ENCODE data around the gene XAF1.
A peak's percentile ranks its signal among the peaks of the same experiment; 100 is the strongest.
"Not testable (repeated sequence)": the region's sequence is repeated elsewhere in the genome, so short reads cannot be mapped to it uniquely, and the experiment has no call there.

XAF1 gene

DNA sequence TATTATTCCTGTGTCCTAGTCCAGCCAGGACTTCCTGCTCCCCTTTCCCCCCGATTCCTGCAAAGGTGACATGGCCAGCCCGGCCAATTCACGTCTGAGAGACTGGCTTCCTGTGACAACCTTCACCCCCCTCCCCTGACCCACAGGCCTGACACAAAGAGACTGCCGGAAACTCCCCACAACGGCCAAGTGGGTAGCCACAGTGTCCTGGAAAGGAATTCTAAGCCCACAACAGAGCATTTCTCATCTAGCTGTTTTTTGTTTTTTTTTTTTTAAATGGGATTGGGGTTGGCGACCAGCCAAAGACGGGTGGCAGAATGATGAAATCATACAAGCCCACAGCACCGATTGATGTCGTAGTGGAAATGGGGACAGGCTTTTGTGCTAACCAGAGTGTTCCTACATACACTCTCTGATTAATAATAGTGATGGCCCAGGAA is 2.8 kb upstream of the XAF1 start:
- DNase-seq (ENCODE audit: low read depth in 3 of 3, low spot score in 1 of 3) = peak in 1 of 3 donors; percentile 28

DNA sequence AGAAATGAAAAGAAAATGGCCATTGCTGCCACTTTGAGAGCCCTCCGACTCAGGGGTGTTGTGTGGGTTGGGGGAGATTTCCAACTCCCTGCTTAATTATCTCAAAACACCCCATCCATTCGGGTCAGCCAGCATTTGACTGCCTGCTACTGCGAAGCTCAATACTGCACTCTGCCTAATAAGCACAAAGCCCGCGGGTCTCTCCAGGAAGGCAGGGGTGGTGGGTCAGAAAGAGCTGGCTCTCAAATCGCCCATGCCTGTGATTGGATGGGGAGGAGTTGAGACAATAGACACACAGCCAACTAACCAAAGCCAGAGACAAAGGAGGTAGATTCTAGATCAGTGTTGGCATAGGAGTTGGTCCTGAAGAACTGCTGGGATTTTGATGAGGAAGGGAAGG is 2.3 kb upstream of the XAF1 start:
- no peak for DNase-seq (ENCODE audit: low read depth in 3 of 3, low spot score in 1 of 3)

DNA sequence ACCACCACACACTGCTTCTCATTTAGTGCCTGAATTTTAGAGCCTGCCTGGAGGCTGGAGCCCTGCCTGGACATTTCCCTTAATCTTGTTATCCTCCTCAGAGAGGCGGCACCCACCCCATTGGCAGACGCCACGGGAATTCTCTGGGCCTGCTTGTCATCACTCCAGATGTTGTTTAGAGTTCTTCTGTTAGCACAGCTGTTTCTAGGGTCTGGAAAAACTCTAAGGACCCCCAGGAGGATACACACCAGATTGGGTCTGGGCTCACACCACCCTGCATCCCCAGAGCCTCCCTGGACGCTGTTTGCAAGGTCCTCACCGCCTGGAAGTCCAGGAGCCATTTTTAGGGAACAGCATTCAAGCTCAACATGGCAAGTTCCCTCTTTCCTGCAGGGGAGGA is 565 bp upstream of the XAF1 start:
- no peak for DNase-seq (ENCODE audit: low read depth in 3 of 3, low spot score in 1 of 3)

DNA sequence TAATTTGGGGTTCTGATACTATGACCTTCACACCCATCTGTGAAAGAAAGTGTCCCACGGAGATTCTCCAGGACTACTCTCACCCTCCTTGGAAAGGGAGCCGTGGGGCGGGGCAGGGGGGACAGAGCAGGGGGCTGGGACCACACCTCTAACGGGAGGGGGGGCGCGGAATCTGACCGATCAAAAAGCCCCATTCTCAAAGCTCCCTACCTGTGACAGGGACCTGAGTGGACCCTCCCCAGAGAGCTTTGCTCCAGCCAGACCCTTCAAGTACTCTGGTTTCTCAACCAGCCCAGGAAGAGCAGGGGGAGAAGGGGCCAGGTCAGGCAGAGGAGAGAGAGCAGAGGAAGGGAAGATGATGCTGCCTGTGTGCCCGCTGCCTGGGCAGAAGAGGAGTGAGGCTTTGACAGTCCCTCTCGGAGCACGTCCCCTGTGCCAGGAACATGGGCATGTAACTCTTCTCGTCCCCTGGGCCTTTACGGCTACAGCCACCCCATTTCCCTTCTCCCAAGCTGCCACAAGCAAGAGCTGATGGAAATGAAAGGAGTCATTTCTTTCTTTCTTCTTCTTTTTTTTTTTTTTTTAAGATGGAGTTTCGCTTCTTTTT is 682 bp downstream of the XAF1 start:
- DNase-seq (ENCODE audit: low read depth in 3 of 3, low spot score in 1 of 3) = no peak

DNA sequence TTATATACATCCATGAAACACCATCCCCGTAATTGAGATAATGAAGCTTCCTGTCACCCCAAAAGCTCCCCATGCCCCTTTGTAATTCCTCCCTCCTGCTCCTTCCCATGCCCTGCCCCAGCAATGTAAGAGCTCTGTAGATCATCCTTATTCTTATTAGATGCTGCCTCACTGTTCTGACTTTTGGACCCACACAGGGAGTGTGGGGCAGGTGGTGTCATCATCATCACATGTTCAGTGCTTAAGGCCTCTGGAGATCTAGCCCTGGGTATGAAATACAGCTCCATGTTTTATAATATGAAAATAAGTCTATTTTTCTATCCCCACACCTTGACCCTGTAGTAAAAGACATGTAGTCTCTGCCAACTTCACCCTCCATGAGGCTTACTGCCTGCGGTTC is 1.9 kb downstream of the XAF1 start:
- DNase-seq (ENCODE audit: low read depth in 3 of 3, low spot score in 1 of 3) = no peak

DNA sequence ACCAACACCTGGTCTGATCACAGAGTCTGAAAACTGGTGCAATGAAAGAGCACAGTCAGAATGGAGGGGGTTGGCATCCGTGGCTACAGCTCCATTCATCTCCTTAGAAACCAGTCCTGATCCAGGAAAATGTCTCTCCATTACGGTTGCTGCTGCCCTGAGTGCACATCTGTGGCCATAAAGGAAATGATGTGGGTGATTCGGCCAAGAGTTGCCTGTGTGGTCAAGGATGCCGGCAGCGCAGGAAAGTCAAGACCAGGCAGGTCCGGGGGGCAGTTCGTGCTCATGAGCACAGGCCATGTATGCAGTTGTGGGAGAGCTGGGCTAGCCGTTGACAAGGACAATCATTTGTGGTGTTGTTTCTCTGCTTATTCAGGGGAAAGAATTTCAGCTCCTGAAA is 5.9 kb downstream of the XAF1 start:
- no peak for DNase-seq (ENCODE audit: low read depth in 3 of 3, low spot score in 1 of 3)

DNA sequence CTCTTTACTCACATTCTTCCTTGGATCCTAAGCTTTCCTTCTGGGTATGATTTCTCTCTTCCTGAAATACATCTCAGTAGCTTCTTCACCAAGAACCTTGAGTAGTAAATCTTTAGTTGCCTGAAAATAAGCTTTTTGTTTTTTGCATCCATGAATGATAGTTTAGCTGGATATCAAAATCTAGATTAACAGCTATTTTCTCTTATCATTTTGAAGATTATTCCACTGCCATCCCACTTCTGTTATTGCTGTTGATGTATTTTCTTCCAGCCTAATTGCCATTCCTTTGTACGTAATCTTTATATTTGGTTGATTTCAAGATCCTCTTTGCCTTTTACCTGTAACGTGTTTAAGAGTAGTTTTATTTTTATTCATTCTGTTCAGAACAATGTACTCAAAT is 12.6 kb downstream of the XAF1 start:
- DNase-seq (ENCODE audit: low read depth in 3 of 3, low spot score in 1 of 3) = no peak

DNA sequence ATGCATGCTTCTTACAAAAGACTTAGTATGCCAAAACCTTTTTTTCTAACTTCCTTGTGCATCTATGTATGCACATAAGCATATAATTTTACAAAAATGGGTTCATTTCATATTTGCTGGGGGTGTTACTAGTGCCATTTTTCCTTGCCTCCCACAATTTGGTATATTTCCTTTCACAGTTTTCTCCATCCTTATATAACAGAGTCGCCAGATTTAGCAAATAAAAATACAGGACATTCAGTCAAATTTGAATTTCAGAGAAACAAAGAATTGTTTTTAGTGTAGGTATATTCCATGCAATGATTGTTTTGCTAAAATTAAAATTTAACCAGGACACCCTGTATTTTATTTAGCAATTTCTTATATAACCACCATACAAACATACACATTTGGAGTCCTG is 16.2 kb downstream of the XAF1 start:
- no peak for DNase-seq (ENCODE audit: low read depth in 3 of 3, low spot score in 1 of 3)

DNA sequence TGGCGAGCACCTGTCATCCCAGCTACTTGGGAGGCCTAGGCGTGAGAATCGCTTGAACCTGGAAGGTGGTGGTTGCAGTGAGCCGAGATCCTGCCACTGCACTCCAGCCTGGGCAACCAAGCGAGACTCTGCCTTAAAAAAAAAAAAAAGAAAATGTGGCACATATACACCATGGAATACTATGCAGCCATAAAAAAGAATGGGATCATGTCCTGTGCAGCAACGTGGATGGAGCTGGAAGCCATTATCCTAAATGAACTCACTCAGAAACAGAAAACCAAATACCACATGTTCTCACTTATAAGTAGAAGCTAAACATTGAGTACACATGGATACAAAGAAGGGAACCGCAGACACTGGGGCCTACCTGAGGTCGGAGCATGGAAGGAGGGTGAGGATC is 19.1 kb downstream of the XAF1 start:
- DNase-seq (ENCODE audit: low read depth in 3 of 3, low spot score in 1 of 3) = not testable (repeated sequence)

DNA sequence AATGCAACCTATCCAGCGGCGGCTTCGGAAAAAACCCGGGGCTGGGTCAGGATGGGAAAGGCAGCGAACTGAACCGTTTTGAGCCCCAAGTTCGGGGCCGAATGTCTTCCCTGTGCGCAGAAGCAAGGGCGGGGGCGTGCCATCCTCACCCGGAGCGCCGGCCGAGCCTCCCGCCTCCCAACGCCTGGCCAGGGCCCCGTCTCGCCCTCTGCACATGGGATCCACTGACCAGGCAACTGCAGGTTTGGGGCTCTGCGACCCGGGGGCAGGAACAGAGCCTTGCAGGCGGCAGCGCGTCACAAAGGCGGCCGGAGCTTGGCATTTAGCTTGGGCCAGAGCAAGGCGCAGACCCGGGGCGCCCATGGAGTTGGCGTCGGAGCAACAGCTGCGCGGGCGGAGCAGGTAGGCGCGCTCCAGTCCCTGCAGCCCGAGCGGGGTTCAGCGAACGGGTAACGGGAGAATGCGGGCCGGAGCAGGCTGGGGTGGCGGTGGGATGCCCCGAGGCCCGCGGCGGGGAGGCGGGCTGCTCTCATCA is 20.1 kb downstream of the XAF1 start, which contains the start of gene FBXO39:
Gene FBXO39 (plus strand): TSS at position 345 of the 535 bp plus-strand sequence. CDS start 3,654 bp downstream, outside the sequence.
- no peak for DNase-seq (ENCODE audit: low read depth in 3 of 3, low spot score in 1 of 3)

DNA sequence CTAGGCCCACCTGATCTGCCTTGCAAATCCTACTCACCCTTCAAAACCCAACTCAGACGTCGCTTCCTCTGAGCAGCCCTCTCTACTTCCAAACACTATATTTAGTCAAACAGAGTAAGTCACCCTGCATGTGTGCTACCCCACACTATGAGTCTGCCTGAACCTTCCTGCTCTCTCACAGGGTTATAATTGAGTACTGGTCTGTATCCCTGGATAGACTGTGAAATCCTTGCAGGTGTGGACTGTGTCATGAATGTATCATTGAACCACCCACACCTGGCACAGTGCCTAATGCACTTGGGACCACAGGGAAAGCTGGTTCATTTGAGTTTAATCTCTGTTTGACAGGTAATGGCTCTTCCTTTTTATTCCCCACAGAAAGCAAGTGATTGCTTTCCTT is 23.6 kb downstream of the XAF1 start:
- no peak for DNase-seq (ENCODE audit: low read depth in 3 of 3, low spot score in 1 of 3)

DNA sequence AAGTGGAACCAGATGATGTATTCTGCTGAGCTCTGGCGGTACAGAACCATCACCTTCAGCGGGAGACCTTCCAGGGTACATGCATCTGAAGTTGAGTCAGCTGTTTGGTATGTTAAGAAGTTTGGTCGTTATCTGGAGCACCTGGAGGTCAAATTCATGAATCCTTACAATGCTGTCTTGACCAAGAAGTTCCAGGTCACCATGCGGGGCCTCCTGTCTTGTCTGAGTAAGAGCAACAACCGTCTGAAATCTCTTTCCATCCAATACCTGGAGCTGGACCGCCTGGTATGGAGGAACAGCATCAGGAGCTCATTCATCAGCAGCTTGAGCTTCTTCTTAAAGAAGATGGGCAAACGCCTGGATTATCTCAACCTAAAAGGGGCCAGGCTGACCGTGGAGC is 24.2 kb downstream of the XAF1 start:
- no peak for DNase-seq (ENCODE audit: low read depth in 3 of 3, low spot score in 1 of 3)

DNA sequence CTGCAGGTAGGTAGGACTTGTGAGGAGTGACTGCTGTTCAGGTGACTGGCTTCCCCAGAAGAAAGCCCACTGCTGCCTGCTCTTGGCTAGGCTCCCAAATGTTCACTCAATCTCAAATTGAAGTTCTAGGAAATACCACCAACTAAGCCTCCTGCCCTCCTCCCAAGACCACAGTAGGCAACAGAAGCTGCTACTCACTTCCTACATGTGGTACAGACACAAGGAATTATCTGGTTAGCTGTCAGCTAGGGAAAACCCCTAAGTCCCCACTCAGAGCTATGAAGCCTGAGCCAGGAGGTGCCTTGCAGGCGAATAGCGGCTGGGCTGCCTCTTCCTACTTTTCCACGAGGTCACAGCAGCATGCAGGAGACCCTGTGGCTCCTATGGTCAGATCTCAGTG is 25.0 kb downstream of the XAF1 start:
- no peak for DNase-seq (ENCODE audit: low read depth in 3 of 3, low spot score in 1 of 3)

DNA sequence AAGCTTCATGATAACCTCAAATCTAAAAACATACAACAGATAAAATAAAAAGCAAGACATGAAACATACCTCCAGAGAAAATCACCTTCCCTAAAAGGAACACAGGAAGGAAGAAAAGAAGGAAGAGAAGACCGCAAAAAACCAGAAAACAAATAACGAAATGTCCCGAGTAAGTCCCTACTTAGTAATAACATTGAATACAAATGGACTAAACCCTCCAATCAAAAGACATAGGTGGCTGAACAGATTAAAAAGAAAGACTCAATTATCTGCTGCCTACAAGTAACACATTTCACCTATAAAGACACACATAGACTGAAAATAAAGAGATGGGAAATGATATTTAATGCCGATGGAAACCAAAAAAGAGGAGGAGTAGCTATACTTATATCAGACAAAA is 26.4 kb downstream of the XAF1 start:
- no peak for DNase-seq (ENCODE audit: low read depth in 3 of 3, low spot score in 1 of 3)

DNA sequence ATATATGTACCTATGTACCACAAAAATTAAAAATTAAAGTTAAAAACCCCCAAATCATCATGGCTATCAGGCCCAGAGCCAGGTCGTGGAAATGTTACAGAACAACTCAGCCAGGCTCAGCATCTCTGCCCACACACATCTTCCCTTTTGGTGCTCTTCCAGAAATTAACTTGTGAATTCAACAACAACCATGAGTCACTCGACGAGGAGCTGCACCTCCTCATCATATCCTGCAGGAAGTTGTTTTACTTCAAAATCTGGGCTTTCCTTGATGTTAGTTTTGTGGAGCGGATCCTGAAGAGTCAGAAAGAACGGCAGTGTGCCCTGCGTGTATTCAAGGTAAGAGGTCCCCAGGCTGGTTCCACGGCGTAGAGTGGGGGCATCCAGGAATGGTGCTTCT is 30.8 kb downstream of the XAF1 start:
- DNase-seq (ENCODE audit: low read depth in 3 of 3, low spot score in 1 of 3) = no peak

DNA sequence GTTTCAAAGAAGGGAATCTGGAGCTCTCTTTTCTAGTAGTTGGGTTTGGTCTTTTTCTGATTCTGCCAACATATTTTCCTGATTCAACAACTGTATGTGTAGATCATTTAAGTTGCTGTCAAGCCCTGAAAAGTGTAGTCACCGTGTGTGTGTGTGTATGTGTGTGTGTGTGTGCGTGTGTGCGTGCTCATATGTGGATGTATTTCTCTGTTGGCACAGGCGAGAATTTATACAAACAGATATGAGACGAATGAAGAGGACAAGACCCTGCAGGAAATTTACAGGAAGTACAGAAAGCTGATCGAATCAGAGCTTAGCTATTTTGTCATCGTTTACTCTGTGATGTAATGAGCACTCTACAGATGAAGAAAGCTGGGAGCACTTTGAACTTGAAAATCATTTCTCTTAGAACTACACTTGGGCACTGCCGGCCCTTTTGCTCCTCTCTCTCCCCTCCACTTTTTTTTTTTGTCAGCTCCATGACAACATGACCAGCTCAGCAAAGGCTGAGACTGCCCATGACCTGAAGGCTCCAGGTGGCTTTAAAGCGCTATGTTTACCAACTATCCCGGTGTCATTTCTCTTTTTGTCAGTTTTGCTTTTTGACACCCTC is 31.3 kb downstream of the XAF1 start:
- DNase-seq (ENCODE audit: low read depth in 3 of 3, low spot score in 1 of 3) = no peak

DNA sequence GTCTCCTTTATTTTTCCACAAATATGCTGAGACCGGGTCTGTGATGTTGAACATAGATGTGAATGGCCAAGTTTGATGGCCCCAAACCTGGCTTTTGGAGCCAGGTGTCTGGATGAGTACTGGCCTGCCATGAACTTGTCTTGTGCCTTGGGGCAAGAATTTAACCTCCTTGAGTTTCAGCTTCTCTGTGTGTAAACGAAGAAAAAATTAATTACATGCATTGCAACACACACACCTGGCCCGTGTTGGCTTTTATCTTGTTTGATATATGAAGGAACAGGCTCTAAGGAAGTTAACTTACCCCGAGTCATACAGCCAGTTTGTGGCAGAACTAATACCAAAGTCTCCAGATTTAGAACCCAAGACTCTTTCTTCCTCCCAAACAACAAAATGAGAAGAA is 33.3 kb downstream of the XAF1 start:
- no peak for DNase-seq (ENCODE audit: low read depth in 3 of 3, low spot score in 1 of 3)

DNA sequence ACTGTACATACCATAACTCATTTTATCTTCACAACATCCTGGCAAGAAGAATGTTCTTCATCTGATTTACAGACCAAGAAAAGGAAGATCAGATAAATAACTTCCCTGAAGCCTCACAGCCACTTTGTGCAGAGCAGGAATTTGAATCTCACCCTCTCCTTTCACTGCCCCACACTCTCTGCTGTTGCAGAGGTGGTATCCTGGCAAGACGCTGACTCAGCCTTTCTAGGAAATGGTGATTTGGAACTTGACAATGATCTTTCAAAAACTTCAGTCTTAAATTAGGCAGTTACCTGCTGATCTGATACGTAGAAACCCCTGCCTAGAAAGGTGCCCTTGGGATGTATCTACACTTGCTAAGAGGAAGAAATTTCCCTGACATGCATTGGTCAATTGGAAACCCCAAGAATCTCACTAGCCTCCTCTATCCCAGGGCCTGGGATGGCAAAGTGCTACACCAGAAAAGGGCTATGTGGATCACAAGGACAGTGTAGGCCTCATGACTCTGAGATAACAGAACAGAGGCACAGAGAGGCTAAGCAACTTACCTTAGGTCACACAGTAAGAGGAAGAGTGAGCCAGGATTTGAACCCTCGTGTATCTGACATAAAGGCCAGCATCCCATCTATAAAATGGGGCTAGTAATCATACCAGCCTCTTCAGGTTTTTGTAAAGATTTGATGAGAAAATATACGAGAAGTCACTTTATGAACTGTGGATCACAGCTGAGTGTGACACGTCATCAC is 38.1 kb downstream of the XAF1 start:
- no peak for DNase-seq (ENCODE audit: low read depth in 3 of 3, low spot score in 1 of 3)

DNA sequence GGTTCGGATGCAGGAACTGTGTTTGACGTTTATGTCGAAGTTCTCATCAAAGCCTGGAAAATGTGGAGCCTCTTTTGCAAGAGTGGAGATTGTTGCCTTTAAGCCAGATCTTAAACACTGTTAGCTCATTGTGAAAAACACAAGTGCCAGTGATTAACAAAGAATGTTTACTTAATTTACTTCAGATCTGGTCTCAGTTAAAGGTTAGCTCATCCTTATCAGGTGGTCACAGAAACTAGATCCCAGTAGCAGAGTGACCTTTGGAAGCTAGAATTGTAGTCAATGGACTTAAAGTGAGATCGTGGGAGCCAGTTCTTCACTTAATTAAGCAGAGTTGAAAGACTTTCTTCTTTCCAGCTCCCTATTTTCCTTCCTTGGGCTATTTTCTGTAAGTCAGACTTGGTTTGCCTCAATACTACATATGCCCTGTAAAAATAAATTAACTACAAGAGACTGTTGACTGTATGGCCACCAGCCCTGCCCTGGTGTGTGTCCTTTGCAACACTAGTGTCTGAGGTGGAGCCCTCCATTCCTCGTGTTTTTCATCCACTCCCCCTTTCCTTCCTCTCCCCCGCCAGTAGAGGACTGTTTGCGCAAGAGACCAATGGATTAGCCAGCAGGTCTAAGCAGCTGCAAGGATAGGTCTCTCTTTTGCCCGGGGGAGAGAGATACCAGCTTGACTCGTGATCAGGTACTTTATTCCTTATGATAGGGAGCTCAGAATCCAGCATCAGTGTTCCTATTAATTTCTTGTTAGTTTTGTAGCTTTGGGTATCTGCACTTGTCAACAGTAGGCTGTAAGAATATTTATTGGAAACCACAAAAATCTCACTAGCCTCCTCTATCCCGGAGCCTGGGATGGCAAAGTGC is 40.4 kb downstream of the XAF1 start:
- DNase-seq (ENCODE audit: low read depth in 3 of 3, low spot score in 1 of 3) = no peak

DNA sequence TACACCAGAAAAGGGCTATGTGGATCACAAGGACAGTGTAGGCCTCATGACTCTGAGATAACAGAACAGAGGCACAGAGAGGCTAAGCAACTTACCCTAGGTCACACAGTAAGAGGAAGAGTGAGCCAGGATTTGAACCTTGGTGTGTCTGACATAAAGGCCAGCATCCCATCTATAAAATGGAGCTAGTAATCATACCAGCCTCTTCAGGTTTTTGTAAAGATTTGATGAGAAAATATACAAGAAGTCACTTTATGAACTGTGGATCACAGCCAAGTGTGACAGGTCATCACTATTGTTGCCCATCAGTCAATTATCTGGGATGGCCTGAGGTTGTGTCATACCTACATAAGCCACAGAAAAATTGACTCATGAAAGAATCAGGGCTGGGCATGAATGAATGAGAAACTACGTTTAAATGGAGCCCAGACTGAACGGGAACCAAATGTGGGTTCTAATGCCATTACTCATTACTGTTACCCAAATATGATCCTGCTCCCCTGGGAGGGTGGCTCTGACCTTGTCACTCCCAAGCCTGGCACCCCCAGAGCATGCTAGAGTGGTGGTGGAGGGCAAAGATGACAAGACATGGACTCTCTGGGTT is 41.1 kb downstream of the XAF1 start:
- DNase-seq (ENCODE audit: low read depth in 3 of 3, low spot score in 1 of 3) = no peak
